ENCODE results near the gene UBTF. TPM values are rescaled to one million over a fixed set of nuclear protein-coding genes. Genes with fewer than 3 reads are reported as not detected.
A peak's percentile ranks its signal among the peaks of the same experiment; 100 is the strongest.

The UBTF gene
- total and polyA plus RNA-seq, 8 donors, result 31.9 to 51.8 (median 39.5) TPM

DNA sequence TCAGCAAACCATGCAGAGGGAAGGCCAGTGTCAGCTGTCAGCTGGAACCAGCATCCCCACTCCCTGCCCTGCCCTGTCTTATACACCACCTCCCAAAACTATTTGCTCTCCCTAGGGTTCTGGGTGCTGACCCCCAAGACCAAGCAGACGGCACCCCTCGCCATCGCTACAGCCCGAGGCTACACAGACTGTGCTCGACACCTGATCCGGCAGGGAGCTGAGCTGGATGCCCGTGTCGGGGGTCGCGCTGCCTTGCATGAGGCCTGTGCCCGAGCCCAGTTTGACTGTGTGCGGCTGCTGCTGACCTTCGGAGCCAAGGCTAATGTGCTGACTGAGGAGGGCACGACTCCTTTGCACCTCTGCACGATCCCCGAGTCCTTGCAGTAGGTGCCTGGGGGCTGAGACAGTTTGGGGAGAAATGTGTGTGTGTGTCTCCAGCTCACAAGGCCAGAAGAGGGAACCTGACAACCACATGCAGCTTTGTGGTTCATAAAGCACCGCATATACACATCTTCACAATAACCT, 47.5 kb downstream of the UBTF start:
- peak in 1 of 6 donors; percentile 69 for DNase-seq
- FAIRE-seq, result no peak
- no peaks in the 10 kb centered on the region for H3K27me3 ChIP-seq
- H3K4me1 ChIP-seq, result peaks cover 0 to 6% (median 5%) of the 10 kb centered on the region in 3 donors
- intact Hi-C loops (cut with DNase I), result no loop called here
- no peak overlapping the region for H3K4me3 ChIP-seq
- TF ChIP-seq, protein P1, sequence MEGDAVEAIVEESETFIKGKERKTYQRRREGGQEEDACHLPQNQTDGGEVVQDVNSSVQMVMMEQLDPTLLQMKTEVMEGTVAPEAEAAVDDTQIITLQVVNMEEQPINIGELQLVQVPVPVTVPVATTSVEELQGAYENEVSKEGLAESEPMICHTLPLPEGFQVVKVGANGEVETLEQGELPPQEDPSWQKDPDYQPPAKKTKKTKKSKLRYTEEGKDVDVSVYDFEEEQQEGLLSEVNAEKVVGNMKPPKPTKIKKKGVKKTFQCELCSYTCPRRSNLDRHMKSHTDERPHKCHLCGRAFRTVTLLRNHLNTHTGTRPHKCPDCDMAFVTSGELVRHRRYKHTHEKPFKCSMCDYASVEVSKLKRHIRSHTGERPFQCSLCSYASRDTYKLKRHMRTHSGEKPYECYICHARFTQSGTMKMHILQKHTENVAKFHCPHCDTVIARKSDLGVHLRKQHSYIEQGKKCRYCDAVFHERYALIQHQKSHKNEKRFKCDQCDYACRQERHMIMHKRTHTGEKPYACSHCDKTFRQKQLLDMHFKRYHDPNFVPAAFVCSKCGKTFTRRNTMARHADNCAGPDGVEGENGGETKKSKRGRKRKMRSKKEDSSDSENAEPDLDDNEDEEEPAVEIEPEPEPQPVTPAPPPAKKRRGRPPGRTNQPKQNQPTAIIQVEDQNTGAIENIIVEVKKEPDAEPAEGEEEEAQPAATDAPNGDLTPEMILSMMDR (IDR thresholded peaks at IDR 0.05), result no peak
- no peaks in the 10 kb centered on the region for H3K9me3 ChIP-seq
- H3K27ac ChIP-seq, result no peak overlapping the region
- WGBS, 2 donors, result 70 to 73% methylated on average over 17 of the region's 17 CpGs
- H3K36me3 ChIP-seq, result peaks cover 0 to 4% (median 0%) of the 10 kb centered on the region in 3 donors
- no peak for ATAC-seq

DNA sequence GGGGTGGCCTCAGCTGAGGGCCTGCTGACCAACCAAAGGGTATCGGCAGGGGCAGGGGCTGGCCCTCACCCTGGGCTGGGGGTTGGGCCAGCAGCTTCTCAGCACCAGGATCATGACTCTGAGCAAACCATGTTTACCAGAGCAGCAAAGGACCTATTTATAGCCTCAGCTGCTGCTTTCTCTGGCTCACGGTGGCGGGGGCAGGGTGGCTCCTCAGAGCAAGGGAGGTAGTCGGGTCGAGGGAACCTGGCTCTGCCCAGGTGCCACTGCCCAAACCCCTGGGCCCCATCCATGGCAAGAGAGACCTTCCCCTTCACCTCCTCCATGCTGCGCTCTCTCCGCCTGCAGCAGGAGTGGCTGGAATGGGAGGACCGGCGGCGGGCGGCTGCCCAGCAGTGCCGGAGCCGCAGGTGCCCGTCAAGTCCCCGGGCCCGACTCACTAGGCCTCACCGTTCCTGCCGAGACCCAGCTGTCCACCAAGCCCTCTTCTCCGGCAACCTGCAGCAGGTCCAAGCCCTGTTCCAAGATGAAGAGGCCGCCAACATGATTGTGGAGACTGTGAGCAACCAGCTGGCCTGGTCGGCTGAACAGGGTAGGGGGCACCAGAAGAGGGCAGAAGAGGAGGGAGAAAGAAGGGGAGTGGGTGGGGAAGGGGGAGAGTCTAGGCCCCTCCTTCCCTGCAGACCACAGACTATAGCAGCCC, 48.8 kb downstream of the UBTF start, which contains the start of gene ASB16:
ASB16 (plus strand) TSS at position 206 of the 703 bp plus-strand sequence; CDS start at position 292, 86 bp downstream.
- TF ChIP-seq, protein P1 (IDR thresholded peaks at IDR 0.05), result no peak
- Histone ChIP-seq H3K4me1 (peaks cover 0 to 6% (median 5%) of the 10 kb centered on the region in 3 donors), H3K36me3 (no peaks in the 10 kb centered on the region), H3K27ac (peak within 1 kb of the TSS; percentile 55 to 83 (median 69)), H3K9me3 (no peaks in the 10 kb centered on the region), H3K27me3 (no peaks in the 10 kb centered on the region), H3K4me3 (peak within 1 kb of the TSS in 2 of 4 donors; percentile 39 to 43)
- no peak for FAIRE-seq
- peak; percentile 54 to 87 (median 70) for DNase-seq
- ATAC-seq, result peak; percentile 82 to 90 (median 88)
- intact Hi-C loops (cut with DNase I), result no loop called here
- 10 to 14% methylated on average over 21 of the region's 21 CpGs for WGBS, 2 donors

DNA sequence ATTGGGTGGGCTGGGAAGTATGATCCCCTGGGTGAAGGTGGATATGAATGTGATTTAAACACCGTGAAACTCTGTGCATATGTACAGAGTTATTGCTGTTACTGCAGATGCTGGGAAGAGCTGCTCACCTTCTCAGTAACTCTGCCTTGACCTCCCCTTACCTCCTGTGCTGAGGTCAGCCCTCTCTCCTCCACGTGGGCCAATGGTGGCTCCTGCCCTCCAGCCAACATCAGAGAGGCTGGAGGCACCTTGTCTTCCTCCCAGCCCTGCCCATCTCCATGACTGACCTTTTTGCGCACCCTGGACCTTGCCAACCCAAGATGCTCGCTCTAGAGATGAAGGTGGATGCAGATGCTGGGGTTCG, 49.4 kb downstream of the UBTF start:
- 31% methylated on average over 5 of the region's 5 CpGs for WGBS, 2 donors
- DNase-seq (no peak), FAIRE-seq (no peak), ATAC-seq (peak in 1 of 4 donors; percentile 13)
- TF ChIP-seq, protein P1 (IDR thresholded peaks at IDR 0.05), result no peak
- Histone ChIP-seq H3K27me3 (no peaks in the 10 kb centered on the region), H3K4me3 (peak overlapping the region in 1 of 4 donors; percentile 43), H3K36me3 (no peaks in the 10 kb centered on the region), H3K27ac (peak overlapping the region; percentile 55 to 83 (median 69)), H3K4me1 (peaks cover 0 to 6% (median 5%) of the 10 kb centered on the region in 3 donors), H3K9me3 (no peaks in the 10 kb centered on the region)
- intact Hi-C loops (cut with DNase I), result no loop called here

DNA sequence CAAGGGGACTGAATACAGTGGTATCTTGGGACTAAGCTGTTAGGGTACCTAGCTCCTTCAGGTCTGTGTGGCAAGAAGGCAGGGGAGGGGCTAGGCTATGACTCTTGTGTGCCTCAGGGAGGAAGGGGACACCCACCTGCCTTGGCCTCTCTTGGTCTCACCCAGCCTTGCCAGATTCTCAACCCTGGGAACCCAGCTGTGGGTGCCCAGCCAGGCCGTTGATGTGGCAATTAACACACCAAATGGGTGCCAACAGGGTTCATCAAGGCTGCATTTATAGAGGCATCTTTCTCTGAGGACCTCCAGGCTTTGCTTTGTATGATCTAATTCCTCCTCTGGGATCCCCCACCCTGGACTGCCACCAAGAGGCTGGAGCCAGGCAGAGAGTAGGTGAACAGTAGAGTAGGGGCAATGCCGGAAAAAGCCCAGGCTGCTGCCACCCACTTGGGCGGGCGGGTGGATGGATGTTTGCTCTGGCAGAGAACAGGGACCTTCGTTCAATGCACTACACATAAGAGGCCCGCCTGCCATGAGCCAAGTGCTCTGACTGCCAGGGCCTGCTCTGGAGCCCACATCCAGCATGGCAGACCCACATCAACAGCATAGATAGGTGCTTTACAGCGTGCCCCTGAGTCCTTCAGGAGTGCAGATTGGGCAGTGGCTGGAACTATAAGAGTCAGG, 52.2 kb downstream of the UBTF start:
- H3K9me3 ChIP-seq, result no peaks in the 10 kb centered on the region
- DNase-seq, result no peak
- H3K4me3 ChIP-seq, result no peak overlapping the region
- ATAC-seq, result no peak
- peaks cover 0 to 6% (median 5%) of the 10 kb centered on the region in 3 donors for H3K4me1 ChIP-seq
- H3K36me3 ChIP-seq, result no peaks in the 10 kb centered on the region
- intact Hi-C loops (cut with DNase I), result loop anchor here in 1 of 3 donors (10.0 kb wide), 1 partner anchor 223 kb away; the partner anchor contains the start of gene PPY
- no peak overlapping the region for H3K27ac ChIP-seq
- no peaks in the 10 kb centered on the region for H3K27me3 ChIP-seq
- FAIRE-seq, result no peak
- TF ChIP-seq, protein P1 (IDR thresholded peaks at IDR 0.05), result no peak
- WGBS, 2 donors, result 70 to 88% methylated on average over 7 of the region's 7 CpGs

All from pancreas (tissue), 10 donors.